Stimulated activated CD4-positive, alpha-beta T cell treated with anti-CD3 and anti-CD28 coated beads, Interleukin-2, amount 100 ng/mL, for 4 hours (primary cell): Measurements from ENCODE around the gene NDOR1.

ENCODE experiments used
- DNase-seq: peaks from one replicate; pipeline ENCODE4 v3.0.0-alpha.2; 2020; ENCODE audit warnings: low read depth

NDOR1 gene

DNA sequence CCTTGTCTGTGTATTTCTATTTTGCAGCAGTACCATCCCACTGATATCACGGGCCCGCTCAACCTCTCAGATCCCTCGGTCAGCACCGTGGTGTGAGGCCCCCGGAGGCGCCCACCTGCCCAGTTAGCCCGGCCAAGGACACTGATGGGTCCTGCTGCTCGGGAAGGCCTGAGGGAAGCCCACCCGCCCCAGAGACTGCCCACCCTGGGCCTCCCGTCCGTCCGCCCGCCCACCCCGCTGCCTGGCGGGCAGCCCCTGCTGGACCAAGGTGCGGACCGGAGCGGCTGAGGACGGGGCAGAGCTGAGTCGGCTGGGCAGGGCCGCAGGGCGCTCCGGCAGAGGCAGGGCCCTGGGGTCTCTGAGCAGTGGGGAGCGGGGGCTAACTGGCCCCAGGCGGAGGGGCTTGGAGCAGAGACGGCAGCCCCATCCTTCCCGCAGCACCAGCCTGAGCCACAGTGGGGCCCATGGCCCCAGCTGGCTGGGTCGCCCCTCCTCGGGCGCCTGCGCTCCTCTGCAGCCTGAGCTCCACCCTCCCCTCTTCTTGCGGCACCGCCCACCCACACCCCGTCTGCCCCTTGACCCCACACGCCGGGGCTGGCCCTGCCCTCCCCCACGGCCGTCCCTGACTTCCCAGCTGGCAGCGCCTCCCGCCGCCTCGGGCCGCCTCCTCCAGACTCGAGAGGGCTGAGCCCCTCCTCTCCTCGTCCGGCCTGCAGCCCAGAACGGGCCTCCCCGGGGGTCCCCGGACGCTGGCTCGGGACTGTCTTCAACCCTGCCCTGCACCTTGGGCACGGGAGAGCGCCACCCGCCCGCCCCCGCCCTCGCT lies 37.5 kb upstream of the NDOR1 start:
- DNase-seq: no peak

DNA sequence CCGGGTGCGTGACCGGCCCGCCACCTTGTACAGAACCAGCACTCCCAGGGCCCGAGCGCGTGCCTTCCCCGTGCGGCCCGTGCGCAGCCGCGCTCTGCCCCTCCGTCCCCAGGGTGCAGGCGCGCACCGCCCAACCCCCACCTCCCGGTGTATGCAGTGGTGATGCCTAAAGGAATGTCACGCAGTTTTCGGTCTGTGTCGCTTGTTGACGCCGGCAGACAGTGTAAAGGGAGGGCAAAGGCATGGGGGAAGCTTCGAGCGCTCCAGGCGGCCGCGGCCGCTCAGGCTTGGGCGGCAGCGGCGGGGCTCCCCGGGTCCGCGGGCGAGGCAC lies 37.0 kb upstream of the NDOR1 start:
- DNase-seq: no peak

DNA sequence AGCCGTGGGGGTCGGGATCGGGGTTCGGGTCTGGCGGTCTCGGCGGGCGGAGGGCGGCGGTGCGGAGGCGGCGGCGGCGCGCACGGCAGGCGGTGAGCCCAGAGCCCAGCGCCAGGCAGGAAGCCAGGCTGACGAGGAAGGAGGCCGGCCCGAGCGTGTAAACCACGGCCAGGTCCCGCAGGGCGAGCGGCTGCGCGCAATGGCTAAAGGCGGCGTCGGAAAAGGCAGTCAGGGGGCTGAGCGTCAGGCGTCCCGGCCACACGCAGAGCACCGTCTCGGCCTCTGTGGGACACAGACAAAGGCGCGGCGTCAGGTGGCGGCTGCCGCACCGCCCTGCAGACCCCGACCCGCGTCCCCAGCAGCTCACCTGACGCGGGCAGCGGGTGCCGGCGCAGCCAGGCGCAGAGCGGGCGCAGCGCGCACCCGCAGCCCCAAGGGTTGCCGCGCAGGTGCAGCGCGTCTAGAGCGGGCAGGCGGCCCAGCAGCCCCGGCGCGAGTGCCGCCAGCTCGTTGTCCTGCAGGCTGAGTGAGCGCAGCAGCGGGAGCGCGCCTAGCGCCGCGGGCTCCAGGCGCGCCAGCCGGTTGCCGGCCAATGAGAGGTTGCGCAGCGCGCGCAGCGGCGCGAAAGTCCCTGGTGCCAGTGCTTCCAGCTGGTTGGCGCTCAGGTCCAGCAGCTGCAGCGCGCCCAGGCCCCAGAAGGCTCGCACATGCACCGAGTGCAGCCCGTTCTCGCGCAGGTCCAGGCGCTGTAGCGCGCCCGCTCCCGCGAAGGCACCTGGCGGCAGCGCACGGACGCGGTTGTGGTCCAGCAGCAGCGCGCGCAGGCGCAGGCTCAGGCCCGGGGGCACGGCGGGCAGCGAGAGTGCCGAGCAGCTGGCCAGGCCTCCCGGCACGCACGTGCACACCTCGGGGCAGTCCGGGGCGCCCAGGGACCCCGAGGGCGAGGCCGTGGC lies 36.3 kb upstream of the NDOR1 start:
- no peak for DNase-seq

- no peak for DNase-seq
Observed at GRCh38 chr9:137169896-137170358, 35.6 kb upstream of the NDOR1 start, which contains the start of gene LRRC26. Gene LRRC26, minus strand, starts transcription at chr9:137170051. Its CDS starts 108 bp downstream, at chr9:137169943.

DNA sequence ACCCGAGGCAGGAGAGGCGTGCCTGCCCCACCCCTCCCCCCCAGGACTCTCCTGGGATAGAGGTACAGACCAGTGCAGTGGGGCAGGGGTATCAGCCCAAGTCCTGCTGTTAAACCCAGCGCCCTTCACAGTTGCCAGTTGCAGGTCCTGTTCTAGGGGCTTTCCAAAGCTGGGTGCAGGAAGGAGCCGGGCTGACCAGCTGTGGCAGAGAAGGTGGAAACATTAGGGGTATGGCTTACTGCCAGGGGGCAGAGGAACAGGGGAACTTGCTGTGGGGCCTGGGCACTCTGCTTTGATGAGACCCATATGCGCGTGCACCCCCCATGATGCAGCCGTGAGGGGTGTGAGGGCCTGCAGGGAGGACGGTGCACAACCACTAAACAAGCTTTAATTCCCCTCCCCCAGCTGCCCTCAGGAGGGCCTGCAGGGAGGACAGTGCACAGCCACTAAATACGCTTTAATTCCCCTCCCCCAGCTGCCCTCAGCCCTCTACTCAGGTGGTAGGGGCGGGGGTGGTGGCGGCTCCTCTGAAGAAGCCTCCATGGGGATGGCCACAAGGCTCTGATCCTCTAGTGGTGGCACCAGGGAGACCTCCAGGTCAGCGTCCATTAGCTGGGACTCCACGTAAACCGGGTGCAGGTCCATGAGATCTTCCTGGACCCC lies 34.9 kb upstream of the NDOR1 start:
- no peak for DNase-seq

DNA sequence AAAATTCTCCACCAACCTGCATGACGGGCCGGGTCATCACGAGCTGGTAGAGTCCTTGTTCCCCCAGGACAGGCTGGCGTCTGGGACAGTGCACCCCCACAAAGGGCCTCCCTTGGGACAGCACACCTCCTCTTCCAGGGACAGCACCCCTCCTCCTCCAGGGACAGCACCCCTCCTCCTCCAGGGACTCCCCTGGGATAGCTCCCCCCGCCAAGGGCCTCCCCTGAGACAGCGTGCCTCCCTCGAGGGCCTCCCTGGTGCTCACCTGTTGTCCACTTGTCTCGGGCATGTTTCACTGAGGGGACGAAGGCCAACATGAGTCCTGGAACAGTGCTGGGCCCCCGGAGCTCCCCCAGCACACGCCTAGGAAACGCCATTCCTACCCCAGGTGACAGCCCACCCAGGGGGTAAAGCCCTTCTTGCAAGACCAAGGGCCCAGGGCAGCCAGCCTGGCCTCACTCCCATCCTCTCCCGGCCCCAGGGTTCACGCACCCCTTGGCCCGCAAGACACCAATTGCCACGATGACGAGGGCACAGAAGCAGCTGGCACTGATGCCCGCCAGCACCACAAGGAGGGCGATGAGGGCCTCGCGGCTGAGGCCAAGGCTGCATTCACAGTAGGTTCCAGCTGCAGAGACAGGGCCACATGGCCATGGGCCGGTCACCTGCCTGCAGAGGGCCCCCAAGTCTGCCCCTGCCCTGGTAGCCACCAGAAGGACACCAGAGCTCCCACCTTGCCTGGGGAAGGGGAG lies 34.2 kb upstream of the NDOR1 start:
- no peak for DNase-seq

DNA sequence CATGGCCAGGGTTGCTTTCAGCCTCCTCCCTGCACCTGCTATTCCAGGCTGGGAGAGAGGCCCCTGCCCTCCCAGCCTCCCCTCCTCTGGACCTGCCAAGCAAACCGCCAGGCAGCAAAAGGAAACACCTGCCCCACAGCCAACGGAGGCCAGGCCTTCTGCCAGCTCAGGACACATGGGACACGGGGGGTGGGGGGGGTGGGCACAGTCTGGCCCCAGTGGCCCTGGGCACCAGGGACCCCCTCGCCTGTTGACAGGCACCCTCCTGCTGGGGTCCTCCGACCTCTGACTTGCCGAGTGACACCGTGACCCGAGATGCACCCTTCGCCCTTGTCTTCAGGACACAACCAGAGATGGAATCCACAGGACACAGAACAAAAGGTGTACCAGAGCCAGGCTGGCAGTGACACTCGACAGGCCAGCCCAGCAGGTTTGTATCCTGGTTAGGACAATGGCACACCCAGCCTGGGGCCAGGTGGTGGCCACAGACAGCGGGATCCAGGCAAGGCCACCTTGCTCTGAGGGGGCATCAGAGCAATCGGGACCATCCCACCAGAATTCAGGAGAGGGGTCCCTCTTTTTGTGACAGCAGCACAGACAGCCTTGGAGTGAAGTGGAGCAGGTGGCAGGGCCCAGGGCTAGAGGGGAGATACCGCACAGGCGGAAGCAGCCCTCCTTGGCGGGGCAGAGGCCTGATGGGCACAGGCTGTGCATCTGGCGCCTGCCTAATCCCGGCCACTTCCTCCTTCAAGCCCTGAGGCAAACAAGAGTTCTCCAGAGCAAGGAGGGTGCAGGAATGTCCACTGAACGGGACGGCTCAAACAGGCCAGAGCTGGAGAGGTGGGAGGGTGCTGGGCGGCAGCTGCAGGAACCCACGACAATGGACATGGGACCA lies 32.4 kb upstream of the NDOR1 start:
- DNase-seq: no peak

DNA sequence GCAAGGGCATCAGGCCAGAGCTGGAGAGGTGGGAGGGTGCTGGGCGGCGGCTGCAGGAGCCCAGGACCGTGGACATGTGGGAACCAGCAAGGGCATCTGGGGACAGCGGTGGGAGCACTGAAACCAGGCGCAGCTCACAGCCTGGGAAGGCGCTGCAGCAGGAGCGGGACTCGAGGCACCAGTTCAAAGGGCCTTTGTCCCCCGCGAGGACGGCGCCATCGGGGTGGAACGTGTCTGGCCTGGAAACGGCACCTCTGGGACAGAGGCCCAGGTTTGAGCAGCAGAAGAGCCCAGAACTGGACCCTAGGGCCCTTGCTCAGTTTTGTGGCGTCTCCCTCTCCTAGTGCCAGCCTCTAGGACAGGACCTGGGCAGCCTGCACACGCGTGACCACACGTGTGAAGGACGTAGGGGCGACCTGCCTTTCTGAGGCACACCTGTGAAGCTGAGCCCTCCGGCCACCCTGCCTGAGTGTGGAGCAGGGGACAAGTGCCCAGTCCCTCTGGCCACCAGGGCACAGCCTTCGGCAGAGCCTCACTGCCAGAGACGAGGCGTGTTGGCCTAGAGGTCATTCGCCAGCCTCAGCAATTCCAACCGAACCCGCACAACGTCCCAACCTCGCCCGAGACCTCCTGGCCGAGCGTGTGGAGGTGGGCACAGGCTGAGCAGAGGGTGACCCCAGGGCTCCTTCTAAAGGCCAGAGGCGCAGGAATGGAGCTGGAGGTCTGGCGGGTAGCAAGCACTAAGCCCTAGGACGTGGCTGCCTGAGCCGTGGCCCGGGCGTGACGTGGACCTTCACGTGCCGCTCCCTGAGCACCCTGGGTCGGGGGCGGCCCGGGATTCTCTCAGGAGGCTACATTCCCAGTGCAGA lies 31.5 kb upstream of the NDOR1 start:
- DNase-seq: no peak

DNA sequence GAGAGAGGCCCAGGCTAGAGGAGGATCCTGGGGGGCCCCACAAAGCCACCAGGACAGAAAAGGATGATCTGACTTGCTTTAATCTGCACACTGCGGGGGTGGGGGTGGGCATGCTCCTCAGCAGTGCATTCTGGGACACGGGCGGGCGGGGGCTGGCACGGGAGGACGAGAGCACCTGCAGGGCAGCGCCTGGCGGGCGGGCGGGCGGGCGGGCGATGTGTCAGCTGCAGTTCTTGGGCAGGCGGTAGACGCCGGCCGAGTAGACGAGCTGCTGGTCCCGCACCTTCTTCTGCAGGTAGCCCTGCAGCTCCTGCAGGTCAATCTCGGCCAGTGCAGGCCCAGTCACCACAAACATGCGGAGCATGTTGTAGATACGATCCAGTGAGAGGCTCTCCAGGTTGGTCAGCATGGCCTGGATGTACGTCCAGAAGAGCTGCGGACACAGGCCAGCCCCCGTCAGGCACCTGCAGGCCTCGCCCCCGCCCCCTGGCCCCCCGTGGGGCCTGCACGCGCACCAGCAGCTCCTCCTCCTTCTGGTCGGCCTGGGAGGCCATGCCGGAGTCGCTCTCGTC lies 30.7 kb upstream of the NDOR1 start:
- no peak for DNase-seq

DNA sequence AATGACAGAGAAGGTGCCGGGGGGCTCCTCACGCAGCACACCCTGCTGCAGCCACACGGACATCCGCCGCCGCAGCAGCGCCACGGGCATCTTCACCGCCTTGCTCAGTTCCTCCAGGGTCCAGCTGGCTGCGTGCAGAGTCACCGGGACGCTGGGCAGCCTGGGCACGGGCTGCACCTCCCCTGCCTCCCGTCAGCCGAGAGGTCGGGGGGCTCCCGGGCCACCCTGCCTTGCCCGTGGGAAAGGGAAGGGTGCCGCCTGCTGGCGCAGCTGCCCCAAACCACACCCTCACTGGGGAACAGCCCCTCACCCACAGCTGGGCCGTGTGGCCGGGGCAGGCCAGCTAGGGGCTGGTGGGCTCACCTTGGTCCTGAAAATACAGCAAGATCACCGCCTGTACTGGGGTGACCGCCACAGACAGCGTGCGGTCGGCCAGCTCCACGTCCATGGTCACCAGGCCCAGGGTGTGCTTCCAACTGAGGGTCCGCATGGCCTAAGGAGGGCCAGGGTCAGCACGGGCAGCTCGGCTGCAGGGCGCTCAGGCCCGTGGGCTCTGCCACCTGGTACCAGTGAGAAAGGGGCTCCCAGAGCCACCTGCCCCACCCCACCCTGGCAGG lies 30.0 kb upstream of the NDOR1 start:
- no peak for DNase-seq

- no peak for DNase-seq
Observed at GRCh38 chr9:137176302-137177182, 29.0 kb upstream of the NDOR1 start.

DNA sequence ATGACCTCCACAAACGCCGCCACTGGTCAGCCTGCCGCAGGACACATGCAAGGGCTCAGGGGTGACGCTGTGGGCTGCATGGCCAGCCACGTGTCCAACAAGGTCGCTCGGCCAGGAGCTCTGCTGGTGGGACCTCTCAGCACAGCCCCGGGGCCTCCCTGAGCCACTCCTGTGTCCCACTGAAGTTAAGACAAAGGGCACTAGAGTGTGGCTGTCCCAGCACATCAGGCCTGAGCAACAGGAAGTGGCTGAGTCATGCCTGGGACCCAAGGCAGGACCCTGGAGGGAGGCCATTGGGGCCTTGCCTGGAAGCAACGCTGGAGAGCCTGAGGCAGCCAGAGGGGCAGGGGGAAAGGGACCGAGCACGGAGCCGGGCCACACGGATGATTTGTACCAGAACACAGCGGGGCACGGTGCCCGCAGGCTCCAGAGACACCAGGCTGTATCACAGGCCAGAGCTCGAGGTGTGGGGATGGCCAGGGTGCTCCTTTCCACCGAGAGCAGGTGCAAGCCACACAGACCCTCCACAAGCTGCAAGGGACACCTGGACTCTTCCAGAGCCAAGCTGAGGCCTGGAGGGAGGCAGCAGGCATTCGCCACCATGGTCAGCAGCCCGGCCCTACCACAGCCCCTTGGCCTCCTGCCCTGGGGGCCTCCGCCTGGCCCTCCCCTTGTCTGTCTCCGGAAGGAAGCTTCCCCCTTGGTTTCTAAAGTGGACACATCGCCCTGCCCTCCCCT lies 27.1 kb upstream of the NDOR1 start:
- no peak for DNase-seq

DNA sequence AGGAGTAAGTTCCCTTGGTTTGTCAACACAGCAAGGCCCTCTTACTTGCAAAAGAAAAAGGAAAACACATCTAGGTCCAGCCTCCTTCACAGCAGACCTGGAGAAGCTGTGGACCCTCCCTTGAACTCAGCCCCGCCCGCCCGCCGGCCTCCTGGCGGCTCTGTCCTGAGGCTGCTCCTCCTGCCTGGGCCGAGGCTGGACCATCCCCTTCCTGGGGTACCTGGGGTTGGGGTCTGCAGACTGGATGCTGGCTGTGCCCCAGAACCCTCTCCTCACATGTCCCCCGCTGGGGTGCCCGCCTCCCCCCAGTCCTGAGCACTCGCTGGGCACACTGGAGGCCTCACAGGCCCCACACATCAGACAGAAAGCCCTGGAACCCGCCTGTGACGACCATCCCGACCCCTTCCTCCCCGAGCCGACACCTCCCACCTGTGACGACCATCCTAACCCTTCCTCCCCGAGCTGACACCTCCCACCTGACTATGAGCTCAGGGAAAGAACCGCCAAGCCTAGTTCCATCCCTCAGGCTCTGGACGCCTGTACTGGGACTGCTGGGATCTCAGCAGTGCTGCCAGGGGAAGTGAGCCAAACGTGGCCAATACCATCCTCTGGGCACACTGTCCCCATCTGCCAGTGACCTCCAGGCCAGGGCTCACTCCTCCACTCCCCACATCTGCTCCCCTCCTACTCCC lies 26.4 kb upstream of the NDOR1 start:
- no peak for DNase-seq

GRCh38 chr9:137179761-137180160 lies 25.7 kb upstream of the NDOR1 start:
- no peak for DNase-seq

- DNase-seq: no peak
Observed at GRCh38 chr9:137180491-137180890, 25.0 kb upstream of the NDOR1 start.

DNA sequence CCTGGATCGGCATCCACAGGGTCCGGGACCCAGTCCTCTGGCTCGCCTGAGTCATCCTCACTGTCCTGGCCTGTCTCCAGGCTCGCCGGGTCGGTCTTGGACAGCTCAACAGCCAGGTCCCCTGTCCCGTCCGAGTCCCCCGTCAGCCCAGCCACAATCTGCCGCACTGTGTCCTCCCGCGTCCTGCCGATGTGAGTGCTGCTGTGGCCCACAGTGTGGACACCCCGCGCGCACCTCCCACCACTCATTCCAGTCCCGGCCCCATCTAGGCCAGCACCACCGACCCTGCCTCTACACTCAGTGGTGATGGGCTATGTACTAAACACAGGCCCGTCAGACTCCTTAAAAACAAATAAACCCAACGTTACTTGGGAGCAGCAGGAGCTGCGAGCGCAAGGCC lies 23.8 kb upstream of the NDOR1 start:
- DNase-seq: no peak

DNA sequence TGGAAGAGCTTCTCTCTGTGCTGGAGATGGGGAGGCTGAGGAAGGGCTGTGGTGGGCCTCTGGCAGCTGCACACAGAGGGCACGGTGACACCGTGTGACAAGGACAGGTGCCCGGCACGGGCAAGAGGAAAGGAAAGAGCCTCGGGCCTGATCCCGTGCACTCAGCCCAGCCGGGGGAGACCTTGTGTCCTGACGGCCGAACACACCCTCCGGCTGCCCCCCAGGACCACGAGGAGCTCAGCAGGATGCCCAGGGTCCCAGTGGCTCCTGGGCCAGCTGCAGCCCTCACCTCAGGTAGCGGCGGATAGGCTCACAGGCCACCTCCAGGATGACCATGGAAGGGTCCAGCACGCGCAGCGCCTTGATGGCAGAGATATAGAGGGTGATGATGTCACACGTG lies 22.7 kb upstream of the NDOR1 start:
- no peak for DNase-seq
